Activated naive CD8-positive, alpha-beta T cell (primary cell): ENCODE results near the gene KCNH1.

Experiments used
- H3K27ac Mint-ChIP-seq: one replicate; pipeline ENCODE4 v1.8.0; 2021; ENCODE audit warnings: mixed read lengths
- H3K27me3 Mint-ChIP-seq: one replicate; pipeline ENCODE4 v1.8.0; 2021; ENCODE audit warnings: mixed read lengths
- H3K36me3 Mint-ChIP-seq: one replicate; pipeline ENCODE4 v1.8.0; 2021; ENCODE audit warnings: mixed read lengths
- H3K4me1 Mint-ChIP-seq: one replicate; pipeline ENCODE4 v1.8.0; 2021; ENCODE audit warnings: low read depth, mixed read lengths
- H3K4me3 Mint-ChIP-seq: one replicate; pipeline ENCODE4 v1.8.0; 2021; ENCODE audit warnings: mild to moderate bottlenecking, mixed read lengths
- H3K9me3 Mint-ChIP-seq: one replicate; pipeline ENCODE4 v1.8.0; 2021; ENCODE audit warnings: low read depth, mixed read lengths

The KCNH1 gene

GRCh38 chr1:211133836-211134669 lies at the start of gene KCNH1:
Gene KCNH1 (minus strand): TSS chr1:211134148. CDS start chr1:211133945, 203 bp downstream.
- Mint-ChIP-seq H3K27ac (no peak within 1 kb of the TSS), H3K4me3 (peak within 1 kb of the TSS; percentile 72), H3K9me3 (no peaks in the 10 kb centered on the region), H3K4me1 (peaks cover 13% of the 10 kb centered on the region), H3K27me3 (peaks cover 34% of the 10 kb centered on the region), H3K36me3 (no peaks in the 10 kb centered on the region)

- Mint-ChIP-seq H3K4me1 (no peaks in the 10 kb centered on the region), H3K27ac (no peak overlapping the region), H3K4me3 (no peak overlapping the region), H3K27me3 (peaks cover 6% of the 10 kb centered on the region), H3K9me3 (no peaks in the 10 kb centered on the region), H3K36me3 (no peaks in the 10 kb centered on the region)
These were observed 48.8 kb upstream of the KCNH1 start for GRCh38 chr1:211182746-211183145.

- H3K27me3 Mint-ChIP-seq, result peaks cover 6% of the 10 kb centered on the region
- H3K4me1 Mint-ChIP-seq, result no peaks in the 10 kb centered on the region
- H3K4me3 Mint-ChIP-seq, result no peak overlapping the region
- H3K36me3 Mint-ChIP-seq, result peaks cover 4% of the 10 kb centered on the region
- peaks cover 5% of the 10 kb centered on the region for H3K9me3 Mint-ChIP-seq
- no peak overlapping the region for H3K27ac Mint-ChIP-seq
These were observed 40.4 kb upstream of the KCNH1 start for GRCh38 chr1:211174375-211174774.

GRCh38 chr1:211172657-211173056 lies 38.7 kb upstream of the KCNH1 start:
- Mint-ChIP-seq H3K27me3 (peaks cover 2% of the 10 kb centered on the region), H3K27ac (no peak overlapping the region), H3K9me3 (peaks cover 5% of the 10 kb centered on the region), H3K4me1 (no peaks in the 10 kb centered on the region), H3K4me3 (no peak overlapping the region), H3K36me3 (peaks cover 6% of the 10 kb centered on the region)

- H3K4me1 Mint-ChIP-seq, result no peaks in the 10 kb centered on the region
These were observed 35.4 kb upstream of the KCNH1 start for GRCh38 chr1:211169353-211169752.

GRCh38 chr1:211158866-211159265 lies 24.9 kb upstream of the KCNH1 start:
- H3K9me3 Mint-ChIP-seq, result peaks cover 15% of the 10 kb centered on the region
- H3K27me3 Mint-ChIP-seq, result peaks cover 1% of the 10 kb centered on the region
- H3K36me3 Mint-ChIP-seq, result peaks cover 9% of the 10 kb centered on the region
- H3K4me1 Mint-ChIP-seq, result peaks cover 5% of the 10 kb centered on the region
- no peak overlapping the region for H3K27ac Mint-ChIP-seq
- no peak overlapping the region for H3K4me3 Mint-ChIP-seq

More at GRCh38 chr1:211169353-211169752, 35.4 kb upstream of the KCNH1 start:
- Mint-ChIP-seq H3K4me3 (no peak overlapping the region), H3K9me3 (peaks cover 5% of the 10 kb centered on the region), H3K27ac (no peak overlapping the region), H3K36me3 (peaks cover 6% of the 10 kb centered on the region), H3K27me3 (peaks cover 4% of the 10 kb centered on the region)

- Mint-ChIP-seq H3K4me3 (no peak overlapping the region), H3K9me3 (peaks cover 15% of the 10 kb centered on the region), H3K27me3 (no peaks in the 10 kb centered on the region), H3K4me1 (peaks cover 5% of the 10 kb centered on the region), H3K36me3 (peaks cover 8% of the 10 kb centered on the region), H3K27ac (no peak overlapping the region)
These were observed 21.1 kb upstream of the KCNH1 start for GRCh38 chr1:211155040-211155439.

GRCh38 chr1:211153932-211154331 lies 20.0 kb upstream of the KCNH1 start:
- H3K36me3 Mint-ChIP-seq, result peaks cover 4% of the 10 kb centered on the region
- H3K4me3 Mint-ChIP-seq, result no peak overlapping the region
- H3K27me3 Mint-ChIP-seq, result no peaks in the 10 kb centered on the region
- H3K4me1 Mint-ChIP-seq, result peaks cover 5% of the 10 kb centered on the region
- no peak overlapping the region for H3K27ac Mint-ChIP-seq
- peaks cover 13% of the 10 kb centered on the region for H3K9me3 Mint-ChIP-seq

- no peaks in the 10 kb centered on the region for H3K36me3 Mint-ChIP-seq
- no peak overlapping the region for H3K27ac Mint-ChIP-seq
- no peaks in the 10 kb centered on the region for H3K4me1 Mint-ChIP-seq
- no peak overlapping the region for H3K4me3 Mint-ChIP-seq
- peaks cover 4% of the 10 kb centered on the region for H3K27me3 Mint-ChIP-seq
- H3K9me3 Mint-ChIP-seq, result no peaks in the 10 kb centered on the region
These were observed 14.4 kb upstream of the KCNH1 start for GRCh38 chr1:211148366-211148765.

GRCh38 chr1:211145944-211146343 lies 12.0 kb upstream of the KCNH1 start:
- Mint-ChIP-seq H3K4me1 (no peaks in the 10 kb centered on the region), H3K27ac (no peak overlapping the region), H3K9me3 (no peaks in the 10 kb centered on the region), H3K27me3 (peaks cover 14% of the 10 kb centered on the region), H3K36me3 (no peaks in the 10 kb centered on the region), H3K4me3 (no peak overlapping the region)

GRCh38 chr1:211135342-211135950 lies 1.5 kb upstream of the KCNH1 start:
- Mint-ChIP-seq H3K27ac (no peak overlapping the region), H3K4me3 (no peak overlapping the region), H3K4me1 (peaks cover 13% of the 10 kb centered on the region), H3K9me3 (no peaks in the 10 kb centered on the region), H3K36me3 (no peaks in the 10 kb centered on the region), H3K27me3 (peaks cover 40% of the 10 kb centered on the region)

GRCh38 chr1:211133393-211133835 lies 534 bp downstream of the KCNH1 start:
- H3K27me3 Mint-ChIP-seq, result peaks cover 28% of the 10 kb centered on the region
- H3K27ac Mint-ChIP-seq, result no peak overlapping the region
- no peaks in the 10 kb centered on the region for H3K9me3 Mint-ChIP-seq
- H3K36me3 Mint-ChIP-seq, result no peaks in the 10 kb centered on the region
- peaks cover 13% of the 10 kb centered on the region for H3K4me1 Mint-ChIP-seq
- H3K4me3 Mint-ChIP-seq, result peak overlapping the region; percentile 72

GRCh38 chr1:211132721-211133392 lies 1.1 kb downstream of the KCNH1 start:
- Mint-ChIP-seq H3K27ac (no peak overlapping the region), H3K4me3 (peak overlapping the region; percentile 43), H3K4me1 (peaks cover 13% of the 10 kb centered on the region), H3K36me3 (no peaks in the 10 kb centered on the region), H3K27me3 (peaks cover 23% of the 10 kb centered on the region), H3K9me3 (no peaks in the 10 kb centered on the region)

- Mint-ChIP-seq H3K27me3 (peaks cover 7% of the 10 kb centered on the region), H3K9me3 (no peaks in the 10 kb centered on the region), H3K4me3 (no peak overlapping the region), H3K4me1 (peaks cover 11% of the 10 kb centered on the region), H3K36me3 (no peaks in the 10 kb centered on the region), H3K27ac (no peak overlapping the region)
These were observed 4.2 kb downstream of the KCNH1 start for GRCh38 chr1:211129776-211130175.

GRCh38 chr1:211127166-211127565 lies 6.8 kb downstream of the KCNH1 start:
- Mint-ChIP-seq H3K4me3 (no peak overlapping the region), H3K27me3 (peaks cover 9% of the 10 kb centered on the region), H3K36me3 (no peaks in the 10 kb centered on the region), H3K9me3 (no peaks in the 10 kb centered on the region), H3K4me1 (no peaks in the 10 kb centered on the region), H3K27ac (no peak overlapping the region)
